ENCODE measurements around the gene YTHDF1.

GRCh38 chr20:63238514-63239125 lies 22.7 kb upstream of the YTHDF1 start:
- TF ChIP-seq CTCF (IDR thresholded peaks at IDR 0.05; ENCODE audit: low read depth, low read length) (peak; percentile 21), EZH2phosphoT487 (IDR thresholded peaks at IDR 0.05; ENCODE audit: low read depth) (no peak)

Measured in OCI-LY3 (cell line).